Ishikawa (cell line): ENCODE results near the gene TADA1.

Experiments used
- CEBPB ChIP-seq: IDR thresholded peaks from 2 replicates; pipeline ENCODE4 v1.6.1; 2012
- CREB1 ChIP-seq: IDR thresholded peaks from 2 replicates; pipeline ENCODE4 v1.6.1; 2012; ENCODE audit warnings: low read depth
- EGR1 ChIP-seq: IDR thresholded peaks from 2 replicates; pipeline ENCODE4 v1.6.1; 2012
- EP300 ChIP-seq: IDR thresholded peaks from 2 replicates; pipeline ENCODE4 v1.6.1; 2012; ENCODE audit warnings: borderline replicate concordance
- FOXM1 ChIP-seq: IDR thresholded peaks from 2 replicates; pipeline ENCODE4 v1.6.1; 2012; ENCODE audit warnings: low read depth, borderline replicate concordance
- NFIC ChIP-seq: IDR thresholded peaks from 2 replicates; pipeline ENCODE4 v1.6.1; 2012
- RAD21 ChIP-seq: IDR thresholded peaks from 2 replicates; pipeline ENCODE4 v1.6.1; 2012; ENCODE audit warnings: low read depth
- TAF1 ChIP-seq: IDR thresholded peaks from 2 replicates; pipeline ENCODE4 v1.6.1; 2012; ENCODE audit warnings: low read depth, mild to moderate bottlenecking
- TCF12 ChIP-seq: IDR thresholded peaks from 2 replicates; pipeline ENCODE4 v1.6.1; 2012; ENCODE audit warnings: low read depth
- TEAD4 ChIP-seq: IDR thresholded peaks from 2 replicates; pipeline ENCODE4 v1.6.1; 2012
- USF1 ChIP-seq: IDR thresholded peaks from 2 replicates; pipeline ENCODE4 v1.6.1; 2012
- YY1 ChIP-seq: IDR thresholded peaks from 2 replicates; pipeline ENCODE4 v1.6.1; 2012; ENCODE audit warnings: low read depth
- ZBTB7A ChIP-seq: IDR thresholded peaks from 2 replicates; pipeline ENCODE4 v1.6.1; 2012; ENCODE audit warnings: low read depth
- TF ChIP-seq, protein P1 (sequence below): IDR thresholded peaks from 2 replicates; pipeline ENCODE4 v1.6.1; 2012; ENCODE audit warnings: low read depth, mild to moderate bottlenecking
- TF ChIP-seq, protein P2 (sequence below): IDR thresholded peaks from 2 replicates; pipeline ENCODE4 v1.6.1; 2012

TADA1 gene

DNA sequence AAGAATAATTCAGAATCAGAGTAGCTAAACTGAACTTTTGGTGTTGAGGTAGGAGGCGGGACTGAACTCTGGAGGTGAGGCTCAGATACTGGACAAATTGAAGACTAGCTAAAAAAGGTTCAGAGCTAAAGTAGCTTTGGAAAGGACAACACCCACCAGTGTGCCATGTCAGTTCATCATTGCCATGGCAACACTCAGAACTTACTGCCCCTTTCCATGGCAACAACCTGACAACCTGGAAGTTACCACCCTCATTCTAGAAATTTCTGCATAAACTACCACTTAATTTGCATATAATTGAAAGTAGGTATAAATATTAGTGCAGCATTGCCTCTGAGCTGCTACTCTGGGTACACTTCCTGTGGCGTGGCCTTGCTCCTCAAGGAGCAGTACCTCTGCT, 67.1 kb downstream of the TADA1 start:
- TF ChIP-seq, protein P1, sequence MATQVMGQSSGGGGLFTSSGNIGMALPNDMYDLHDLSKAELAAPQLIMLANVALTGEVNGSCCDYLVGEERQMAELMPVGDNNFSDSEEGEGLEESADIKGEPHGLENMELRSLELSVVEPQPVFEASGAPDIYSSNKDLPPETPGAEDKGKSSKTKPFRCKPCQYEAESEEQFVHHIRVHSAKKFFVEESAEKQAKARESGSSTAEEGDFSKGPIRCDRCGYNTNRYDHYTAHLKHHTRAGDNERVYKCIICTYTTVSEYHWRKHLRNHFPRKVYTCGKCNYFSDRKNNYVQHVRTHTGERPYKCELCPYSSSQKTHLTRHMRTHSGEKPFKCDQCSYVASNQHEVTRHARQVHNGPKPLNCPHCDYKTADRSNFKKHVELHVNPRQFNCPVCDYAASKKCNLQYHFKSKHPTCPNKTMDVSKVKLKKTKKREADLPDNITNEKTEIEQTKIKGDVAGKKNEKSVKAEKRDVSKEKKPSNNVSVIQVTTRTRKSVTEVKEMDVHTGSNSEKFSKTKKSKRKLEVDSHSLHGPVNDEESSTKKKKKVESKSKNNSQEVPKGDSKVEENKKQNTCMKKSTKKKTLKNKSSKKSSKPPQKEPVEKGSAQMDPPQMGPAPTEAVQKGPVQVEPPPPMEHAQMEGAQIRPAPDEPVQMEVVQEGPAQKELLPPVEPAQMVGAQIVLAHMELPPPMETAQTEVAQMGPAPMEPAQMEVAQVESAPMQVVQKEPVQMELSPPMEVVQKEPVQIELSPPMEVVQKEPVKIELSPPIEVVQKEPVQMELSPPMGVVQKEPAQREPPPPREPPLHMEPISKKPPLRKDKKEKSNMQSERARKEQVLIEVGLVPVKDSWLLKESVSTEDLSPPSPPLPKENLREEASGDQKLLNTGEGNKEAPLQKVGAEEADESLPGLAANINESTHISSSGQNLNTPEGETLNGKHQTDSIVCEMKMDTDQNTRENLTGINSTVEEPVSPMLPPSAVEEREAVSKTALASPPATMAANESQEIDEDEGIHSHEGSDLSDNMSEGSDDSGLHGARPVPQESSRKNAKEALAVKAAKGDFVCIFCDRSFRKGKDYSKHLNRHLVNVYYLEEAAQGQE: no peak
- TF ChIP-seq YY1 (no peak), EP300 (no peak), FOXM1 (no peak), TCF12 (no peak), TAF1 (no peak), TEAD4 (no peak), USF1 (no peak), ZBTB7A (no peak), EGR1 (no peak), CREB1 (no peak), NFIC (no peak), RAD21 (no peak), CEBPB (no peak)
- TF ChIP-seq, protein P2, sequence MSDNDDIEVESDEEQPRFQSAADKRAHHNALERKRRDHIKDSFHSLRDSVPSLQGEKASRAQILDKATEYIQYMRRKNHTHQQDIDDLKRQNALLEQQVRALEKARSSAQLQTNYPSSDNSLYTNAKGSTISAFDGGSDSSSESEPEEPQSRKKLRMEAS: no peak
